GM18526 (cell line): ENCODE data around the gene CYP4F2.

ENCODE experiments used
- POLR2A ChIP-seq: IDR thresholded peaks from 3 replicates; pipeline ENCODE4 v1.6.1; 2011; ENCODE audit not compliant: insufficient read length; ENCODE audit errors: extremely low read depth

CYP4F2 gene

GRCh38 chr19:15897738-15898276, at the start of gene CYP4F2:
CYP4F2 (minus strand) TSS chr19:15898074; CDS start chr19:15897611, 463 bp downstream.
- no peak for TF ChIP-seq POLR2A

- TF ChIP-seq POLR2A: no peak
These were observed 47.4 kb upstream of the CYP4F2 start for GRCh38 chr19:15945301-15945700.

GRCh38 chr19:15944401-15944800, 46.5 kb upstream of the CYP4F2 start:
- TF ChIP-seq POLR2A: no peak

GRCh38 chr19:15937771-15938170, 39.9 kb upstream of the CYP4F2 start:
- no peak for TF ChIP-seq POLR2A

GRCh38 chr19:15936950-15937349, 39.1 kb upstream of the CYP4F2 start:
- no peak for TF ChIP-seq POLR2A

GRCh38 chr19:15936173-15936572, 38.3 kb upstream of the CYP4F2 start:
- no peak for TF ChIP-seq POLR2A

GRCh38 chr19:15935167-15935702, 37.4 kb upstream of the CYP4F2 start:
- TF ChIP-seq POLR2A: no peak

GRCh38 chr19:15934332-15935078, 36.6 kb upstream of the CYP4F2 start, which contains the start of gene CYP4F11:
CYP4F11 (minus strand) TSS chr19:15934529; CDS start chr19:15934408, 121 bp downstream.
- TF ChIP-seq POLR2A: no peak

GRCh38 chr19:15928321-15928720, 30.4 kb upstream of the CYP4F2 start:
- no peak for TF ChIP-seq POLR2A

- no peak for TF ChIP-seq POLR2A
These were observed 28.6 kb upstream of the CYP4F2 start for GRCh38 chr19:15926484-15926883.

GRCh38 chr19:15923702-15924101, 25.8 kb upstream of the CYP4F2 start:
- no peak for TF ChIP-seq POLR2A

GRCh38 chr19:15922021-15922420, 24.1 kb upstream of the CYP4F2 start:
- no peak for TF ChIP-seq POLR2A

GRCh38 chr19:15919243-15919642, 21.4 kb upstream of the CYP4F2 start:
- no peak for TF ChIP-seq POLR2A

- TF ChIP-seq POLR2A: no peak
These were observed 17.2 kb upstream of the CYP4F2 start for GRCh38 chr19:15915109-15915508.

- no peak for TF ChIP-seq POLR2A
These were observed 16.0 kb upstream of the CYP4F2 start for GRCh38 chr19:15913830-15914229.

- no peak for TF ChIP-seq POLR2A
These were observed 15.5 kb upstream of the CYP4F2 start for GRCh38 chr19:15913384-15913783.
